Smooth muscle cell (in vitro differentiated cells): ENCODE results near the gene GFY. TPM values are rescaled to one million over a fixed set of nuclear protein-coding genes. Genes with fewer than 3 reads are reported as not detected.

Source experiments
- DNase-seq: peaks from one replicate; lab custom pipeline; 2025; ENCODE audit not compliant: unreplicated experiment; lab: John Stamatoyannopoulos, UW
- H2AFZ ChIP-seq: fragments of 200-600 bp; sonication (generic); 2 replicates; pipeline ENCODE4 v1.6.0; 2016; ENCODE audit warnings: antibody characterized with exemption, low read depth, mild to moderate bottlenecking
- H3F3A ChIP-seq: fragments of 200-600 bp; sonication (generic); 2 replicates; pipeline ENCODE4 v1.6.0; 2017; ENCODE audit warnings: antibody characterized with exemption, low read depth
- H3K27ac ChIP-seq: fragments of 200-600 bp; sonication (generic); 2 replicates; pipeline ENCODE4 v1.5.1; 2016; ENCODE audit warnings: low read depth, mild to moderate bottlenecking
- H3K27me3 ChIP-seq: fragments of 200-600 bp; sonication (generic); 2 replicates; pipeline ENCODE4 v1.6.1; 2016; ENCODE audit warnings: low read depth, mild to moderate bottlenecking
- H3K36me3 ChIP-seq: fragments of 200-600 bp; sonication (generic); 2 replicates; pipeline ENCODE4 v1.5.1; 2016; ENCODE audit warnings: low read depth
- H3K4me1 ChIP-seq: fragments of 200-600 bp; sonication (generic); 2 replicates; pipeline ENCODE4 v1.5.1; 2016; ENCODE audit warnings: low read depth
- H3K4me2 ChIP-seq: fragments of 200-600 bp; sonication (generic); 2 replicates; pipeline ENCODE4 v1.6.0; 2016; ENCODE audit warnings: mild to moderate bottlenecking
- H3K4me3 ChIP-seq: fragments of 200-600 bp; sonication (generic); 2 replicates; pipeline ENCODE4 v1.5.1; 2016; ENCODE audit warnings: mild to moderate bottlenecking
- H3K79me2 ChIP-seq: fragments of 200-600 bp; sonication (generic); 2 replicates; pipeline ENCODE4 v1.6.0; 2016; ENCODE audit warnings: low read depth, mild to moderate bottlenecking
- H3K9ac ChIP-seq: fragments of 200-600 bp; sonication (generic); 2 replicates; pipeline ENCODE4 v1.6.0; 2016; ENCODE audit warnings: low read depth
- H3K9me3 ChIP-seq: fragments of 200-600 bp; sonication (generic); replicated peaks from 2 replicates; pipeline ENCODE4 v1.5.1; 2016; ENCODE audit warnings: low read depth
- H4K20me1 ChIP-seq: fragments of 200-600 bp; sonication (generic); 2 replicates; pipeline ENCODE4 v1.6.0; 2016; ENCODE audit warnings: low read depth
- CTCF ChIP-seq: fragments of 200-600 bp; sonication (generic); IDR thresholded peaks from 2 replicates; pipeline ENCODE4 v1.5.1; 2017; ENCODE audit warnings: borderline replicate concordance, mild to moderate bottlenecking, antibody characterized with exemption; ENCODE audit not compliant: insufficient read depth, poor library complexity, severe bottlenecking
- WGBS: methylation state at CpG from one replicate; pipeline ENCODE4 v1.1.7; 2016; ENCODE audit warnings: low lambda C conversion rate; 5-methylcytosine and 5-hydroxymethylcytosine counted together
- polyA plus RNA-seq: library from polyadenylated mRNA; unstranded; fragments of >200 nt; fragmentation: Nextera tagmentation; extraction: Ambion mirVana; gene quantifications from 2 replicates; pipeline ENCODE4 v1.2.1, GENCODE V29; 2016
- total RNA-seq: library from RNA; depleted of rRNA; stranded (reverse); fragments of >200 nt; gene quantifications from 2 replicates; pipeline ENCODE4 v1.2.3, GENCODE V29; 2014

The GFY gene
- total and polyA plus RNA-seq, 2 experiments from 2014 or later: not detected

- Histone ChIP-seq H3F3A (no peaks in the 10 kb centered on the region), H3K9me3 (no peaks in the 10 kb centered on the region), H3K79me2 (no peaks in the 10 kb centered on the region), H2AFZ (no peak overlapping the region), H3K27me3 (no peaks in the 10 kb centered on the region), H3K4me3 (no peak overlapping the region), H4K20me1 (no peaks in the 10 kb centered on the region), H3K4me2 (no peak overlapping the region), H3K9ac (no peak overlapping the region), H3K27ac (no peak overlapping the region), H3K4me1 (no peaks in the 10 kb centered on the region), H3K36me3 (no peaks in the 10 kb centered on the region)
- DNase-seq: no peak
- TF ChIP-seq CTCF: no peak
- WGBS: 84% methylated on average over 19 of the region's 19 CpGs
Observed at GRCh38 chr19:49468199-49468598, 43.0 kb downstream of the GFY start.

GRCh38 chr19:49468746-49469447 lies 43.7 kb downstream of the GFY start:
- Histone ChIP-seq H3K9me3 (no peaks in the 10 kb centered on the region), H4K20me1 (no peaks in the 10 kb centered on the region), H3K79me2 (no peaks in the 10 kb centered on the region), H3F3A (no peaks in the 10 kb centered on the region), H3K4me2 (no peak overlapping the region), H3K4me1 (no peaks in the 10 kb centered on the region), H3K27ac (no peak overlapping the region), H3K9ac (no peak overlapping the region), H3K36me3 (no peaks in the 10 kb centered on the region), H3K27me3 (no peaks in the 10 kb centered on the region), H3K4me3 (no peak overlapping the region), H2AFZ (no peak overlapping the region)
- 84% methylated on average over 15 of the region's 15 CpGs for WGBS
- no peak for TF ChIP-seq CTCF
- DNase-seq: no peak

- no peaks in the 10 kb centered on the region for H3K4me1 ChIP-seq
- no peak overlapping the region for H2AFZ ChIP-seq
- no peak overlapping the region for H3K9ac ChIP-seq
- H3K4me3 ChIP-seq: no peak overlapping the region
- H3K9me3 ChIP-seq: no peaks in the 10 kb centered on the region
- WGBS: 94% methylated on average over 25 of the region's 25 CpGs
- TF ChIP-seq CTCF: no peak
- no peaks in the 10 kb centered on the region for H3K36me3 ChIP-seq
- H3K27me3 ChIP-seq: no peaks in the 10 kb centered on the region
- no peaks in the 10 kb centered on the region for H3F3A ChIP-seq
- H3K79me2 ChIP-seq: no peaks in the 10 kb centered on the region
- no peak for DNase-seq
- no peaks in the 10 kb centered on the region for H4K20me1 ChIP-seq
- no peak overlapping the region for H3K4me2 ChIP-seq
- H3K27ac ChIP-seq: no peak overlapping the region
Observed at GRCh38 chr19:49469828-49470614, 44.8 kb downstream of the GFY start.
